Prostate gland (tissue), 2 donors: ENCODE data around the gene MTMR3. TPM values are rescaled to one million over a fixed set of nuclear protein-coding genes. Genes with fewer than 3 reads are reported as not detected.

ENCODE experiments used
- DNase-seq: peaks from one replicate; pipeline ENCODE4 v3.0.0-alpha.2; 2019; ENCODE audit warnings: low spot score
- H3K27ac ChIP-seq, 2 donors: fragments of 200-600 bp; sonication (generic); 2 replicates each; pipeline ENCODE4 v1.5.1; 2017 to 2019
- H3K27me3 ChIP-seq: fragments of 200-600 bp; sonication (generic); replicated peaks from 2 replicates; pipeline ENCODE4 v1.5.1; 2019; ENCODE audit not compliant: insufficient read depth
- H3K36me3 ChIP-seq, 2 donors: fragments of 200-600 bp; sonication (generic); 1 replicate in 1 of 2; 2 replicates in 1 of 2; pipeline versions ENCODE4 v1.5.1 to v1.8.1; 2017 to 2019
- H3K4me1 ChIP-seq: fragments of 200-600 bp; sonication (generic); replicated peaks from 2 replicates; pipeline ENCODE4 v1.5.1; 2019
- H3K4me3 ChIP-seq, 2 donors: fragments of 200-600 bp; sonication (generic); 2 replicates each; pipeline ENCODE4 v1.5.1; 2017 to 2019
- H3K9me3 ChIP-seq: fragments of 200-600 bp; sonication (generic); 2 replicates; pipeline ENCODE4 v1.5.1; 2017
- POLR2A ChIP-seq: fragments of 450-650 bp; IDR thresholded peaks from one replicate; pipeline ENCODE4 v1.6.1; 2016; ENCODE audit warnings: antibody characterized with exemption, mild to moderate bottlenecking
- POLR2AphosphoS5 ChIP-seq: sonication (generic); formaldehyde crosslinking; IDR thresholded peaks from one replicate; pipeline ENCODE4 v1.6.1; 2017; ENCODE audit warnings: antibody characterized with exemption
- WGBS: methylation state at CpG from one replicate; pipeline ENCODE4 v1.1.5; 2018; 5-methylcytosine and 5-hydroxymethylcytosine counted together
- intact Hi-C: fragments of 100-400 bp; cut with DNase I; formaldehyde crosslinking; loops from one replicate; pipeline ENCODE4 v1.14.2; 2022
- total RNA-seq, 2 donors: library from RNA; depleted of rRNA; stranded (reverse); fragments of >200 nt; gene quantifications; one replicate each; pipeline ENCODE4 v1.1.0, GENCODE V29; 2016
- TF ChIP-seq, protein P1 (sequence below), 4 experiments: fragments of 200-600 bp in 2 of 4; fragments of 450-650 bp in 2 of 4; sonication (generic) in 2 of 4; IDR thresholded peaks; 1 replicate in 3 of 4; 2 replicates in 1 of 4; pipeline ENCODE4 v1.5.1; 2016 to 2019; ENCODE audit warnings: antibody characterized with exemption in 4 of 4, mild to moderate bottlenecking in 2 of 4, moderate library complexity in 2 of 4

Gene MTMR3
- total RNA-seq, 2 donors from 2014 or later = 37.9 to 93.7 TPM

- Histone ChIP-seq H3K27me3 (no peaks in the 10 kb centered on the region), H3K9me3 (no peaks in the 10 kb centered on the region), H3K27ac (no peak overlapping the region), H3K4me1 (no peaks in the 10 kb centered on the region), H3K4me3 (no peak overlapping the region), H3K36me3 (no peaks in the 10 kb centered on the region)
- WGBS = 75% methylated on average over 4 of the region's 4 CpGs
- intact Hi-C loops = no loop called here
- no peak for DNase-seq
- TF ChIP-seq POLR2A = no peak
- TF ChIP-seq POLR2AphosphoS5 = no peak
- TF ChIP-seq, protein P1, sequence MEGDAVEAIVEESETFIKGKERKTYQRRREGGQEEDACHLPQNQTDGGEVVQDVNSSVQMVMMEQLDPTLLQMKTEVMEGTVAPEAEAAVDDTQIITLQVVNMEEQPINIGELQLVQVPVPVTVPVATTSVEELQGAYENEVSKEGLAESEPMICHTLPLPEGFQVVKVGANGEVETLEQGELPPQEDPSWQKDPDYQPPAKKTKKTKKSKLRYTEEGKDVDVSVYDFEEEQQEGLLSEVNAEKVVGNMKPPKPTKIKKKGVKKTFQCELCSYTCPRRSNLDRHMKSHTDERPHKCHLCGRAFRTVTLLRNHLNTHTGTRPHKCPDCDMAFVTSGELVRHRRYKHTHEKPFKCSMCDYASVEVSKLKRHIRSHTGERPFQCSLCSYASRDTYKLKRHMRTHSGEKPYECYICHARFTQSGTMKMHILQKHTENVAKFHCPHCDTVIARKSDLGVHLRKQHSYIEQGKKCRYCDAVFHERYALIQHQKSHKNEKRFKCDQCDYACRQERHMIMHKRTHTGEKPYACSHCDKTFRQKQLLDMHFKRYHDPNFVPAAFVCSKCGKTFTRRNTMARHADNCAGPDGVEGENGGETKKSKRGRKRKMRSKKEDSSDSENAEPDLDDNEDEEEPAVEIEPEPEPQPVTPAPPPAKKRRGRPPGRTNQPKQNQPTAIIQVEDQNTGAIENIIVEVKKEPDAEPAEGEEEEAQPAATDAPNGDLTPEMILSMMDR (IDR thresholded peaks at IDR 0.05) = no peak
Measured at GRCh38 chr22:30044881-30045493, 162.0 kb downstream of the MTMR3 start.

- Histone ChIP-seq H3K4me3 (no peak overlapping the region), H3K9me3 (no peaks in the 10 kb centered on the region), H3K27ac (no peak overlapping the region), H3K36me3 (no peaks in the 10 kb centered on the region), H3K27me3 (no peaks in the 10 kb centered on the region), H3K4me1 (no peaks in the 10 kb centered on the region)
- intact Hi-C loops = no loop called here
- DNase-seq = no peak
- 76% methylated on average over 4 of the region's 4 CpGs for WGBS
- no peak for TF ChIP-seq POLR2A
- TF ChIP-seq POLR2AphosphoS5 = no peak
- TF ChIP-seq, protein P1 (IDR thresholded peaks at IDR 0.05) = no peak
Measured at GRCh38 chr22:30045494-30045887, 162.5 kb downstream of the MTMR3 start.

GRCh38 chr22:30045901-30046715 is 163.1 kb downstream of the MTMR3 start:
- Histone ChIP-seq H3K27ac (no peak overlapping the region), H3K27me3 (no peaks in the 10 kb centered on the region), H3K9me3 (no peaks in the 10 kb centered on the region), H3K4me1 (no peaks in the 10 kb centered on the region), H3K4me3 (no peak overlapping the region), H3K36me3 (no peaks in the 10 kb centered on the region)
- DNase-seq = no peak
- intact Hi-C loops = no loop called here
- 94% methylated on average over 21 of the region's 21 CpGs for WGBS
- no peak for TF ChIP-seq POLR2A
- TF ChIP-seq, protein P1 (IDR thresholded peaks at IDR 0.05) = no peak
- TF ChIP-seq POLR2AphosphoS5 = no peak

GRCh38 chr22:30046716-30047363 is 163.9 kb downstream of the MTMR3 start:
- Histone ChIP-seq H3K36me3 (no peaks in the 10 kb centered on the region), H3K4me3 (no peak overlapping the region), H3K27ac (no peak overlapping the region), H3K9me3 (no peaks in the 10 kb centered on the region), H3K4me1 (no peaks in the 10 kb centered on the region), H3K27me3 (no peaks in the 10 kb centered on the region)
- 66% methylated on average over 15 of the region's 15 CpGs for WGBS
- intact Hi-C loops = no loop called here
- TF ChIP-seq POLR2A (no peak), POLR2AphosphoS5 (no peak)
- TF ChIP-seq, protein P1 (IDR thresholded peaks at IDR 0.05) = no peak
- DNase-seq = no peak
